Astrocyte (in vitro differentiated cells and primary cell): Measurements from ENCODE around the gene SNAP23.

Experiments used
- EZH2 ChIP-seq: IDR thresholded peaks from 2 replicates; pipeline ENCODE4 v1.6.1; 2012; ENCODE audit warnings: mild to moderate bottlenecking, low read length, inconsistent platforms; ENCODE audit not compliant: insufficient read depth
- TF ChIP-seq, protein P1 (sequence below): IDR thresholded peaks from 2 replicates; pipeline ENCODE4 v1.5.1; 2011; ENCODE audit warnings: low read depth, mild to moderate bottlenecking, inconsistent platforms, low read length, moderate library complexity; ENCODE audit not compliant: insufficient read depth

DNA sequence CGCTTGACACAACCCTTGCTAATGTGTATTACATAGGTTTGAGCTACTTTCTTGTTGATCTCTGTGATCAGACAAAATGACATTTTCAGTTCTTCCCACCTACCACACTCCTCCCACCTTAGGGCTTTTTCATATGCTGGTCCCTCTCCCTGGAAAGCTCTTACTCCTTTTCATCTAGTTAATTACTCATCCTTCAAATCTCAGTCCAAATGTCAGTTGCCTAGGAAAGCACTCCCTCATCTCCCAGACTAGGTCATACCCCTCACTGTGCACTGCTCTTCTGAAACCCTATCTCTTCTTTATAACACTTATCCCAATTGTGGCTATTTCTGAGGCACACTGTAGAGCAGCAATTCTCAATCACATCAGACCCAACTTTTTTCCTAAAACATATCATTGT lies 11.8 kb upstream of the SNAP23 start:
- TF ChIP-seq, protein P1, sequence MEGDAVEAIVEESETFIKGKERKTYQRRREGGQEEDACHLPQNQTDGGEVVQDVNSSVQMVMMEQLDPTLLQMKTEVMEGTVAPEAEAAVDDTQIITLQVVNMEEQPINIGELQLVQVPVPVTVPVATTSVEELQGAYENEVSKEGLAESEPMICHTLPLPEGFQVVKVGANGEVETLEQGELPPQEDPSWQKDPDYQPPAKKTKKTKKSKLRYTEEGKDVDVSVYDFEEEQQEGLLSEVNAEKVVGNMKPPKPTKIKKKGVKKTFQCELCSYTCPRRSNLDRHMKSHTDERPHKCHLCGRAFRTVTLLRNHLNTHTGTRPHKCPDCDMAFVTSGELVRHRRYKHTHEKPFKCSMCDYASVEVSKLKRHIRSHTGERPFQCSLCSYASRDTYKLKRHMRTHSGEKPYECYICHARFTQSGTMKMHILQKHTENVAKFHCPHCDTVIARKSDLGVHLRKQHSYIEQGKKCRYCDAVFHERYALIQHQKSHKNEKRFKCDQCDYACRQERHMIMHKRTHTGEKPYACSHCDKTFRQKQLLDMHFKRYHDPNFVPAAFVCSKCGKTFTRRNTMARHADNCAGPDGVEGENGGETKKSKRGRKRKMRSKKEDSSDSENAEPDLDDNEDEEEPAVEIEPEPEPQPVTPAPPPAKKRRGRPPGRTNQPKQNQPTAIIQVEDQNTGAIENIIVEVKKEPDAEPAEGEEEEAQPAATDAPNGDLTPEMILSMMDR = no peak
- no peak for TF ChIP-seq EZH2
